Endothelial cell of umbilical vein (primary cell): ENCODE results near the gene CMTM7. TPM values are rescaled to one million over a fixed set of nuclear protein-coding genes. Genes with fewer than 3 reads are reported as not detected.

ENCODE experiments used
- BruUV-seq: library from RNA; stranded (reverse); fragments of 400-500 nt; replicated peaks from 2 replicates; lab custom pipeline; 2021; lab: Mats Ljungman, UMichigan
- CTCF ChIA-PET: fragments of 300-600, 350-600 bp; sonication (Branson Sonifier 250); formaldehyde crosslinking; loops from one replicate; lab custom pipeline; 2021; ENCODE audit warnings: antibody characterized with exemption, inconsistent platforms; lab: Charles Lee
- POLR2A ChIA-PET: fragments of 300-600, 350-600 bp; sonication (Branson Sonifier 250); formaldehyde crosslinking; loops from one replicate; lab custom pipeline; 2021; ENCODE audit warnings: antibody characterized with exemption, inconsistent platforms; lab: Charles Lee
- DNase-seq: peaks from one replicate; pipeline ENCODE4 v3.0.0-alpha.2; 2011; ENCODE audit warnings: low read depth, low spot score
- FAIRE-seq: peaks from 2 replicates; lab custom pipeline; 2011; peaks lifted over from hg19 to GRCh38; lab: Jason Lieb, UNC
- H2AFZ ChIP-seq: 2 replicates; pipeline ENCODE4 v1.6.0; 2012; ENCODE audit warnings: low read depth, low read length, control low read depth, inconsistent platforms
- H3K27ac ChIP-seq: 2 replicates; pipeline ENCODE4 v1.5.1; 2011; ENCODE audit warnings: low read depth, mild to moderate bottlenecking, control low read depth, low read length, moderate library complexity; ENCODE audit not compliant: insufficient read depth
- H3K27me3 ChIP-seq, 2 experiments: 2 replicates each; pipeline versions ENCODE4 v1.6.0 to v1.6.1; 2011; ENCODE audit warnings: low read length in 2 of 2, mixed read lengths in 1 of 2; ENCODE audit not compliant: control insufficient read depth in 2 of 2, insufficient read depth in 2 of 2
- H3K36me3 ChIP-seq, 2 experiments: 2 replicates in 1 of 2; 3 replicates in 1 of 2; pipeline ENCODE4 v1.5.1; 2011; ENCODE audit warnings: low read length in 2 of 2, mild to moderate bottlenecking in 1 of 2, moderate library complexity in 1 of 2; ENCODE audit not compliant: control insufficient read depth in 2 of 2, insufficient read depth in 2 of 2; ENCODE audit errors: extremely low read depth in 1 of 2
- H3K4me1 ChIP-seq: 3 replicates; pipeline ENCODE4 v1.5.1; 2011; ENCODE audit warnings: mild to moderate bottlenecking, low read length; ENCODE audit not compliant: control insufficient read depth, insufficient read depth; ENCODE audit errors: extremely low read depth
- H3K4me2 ChIP-seq: 2 replicates; pipeline ENCODE4 v1.6.1; 2011; ENCODE audit warnings: low read length, control low read depth, mixed read lengths; ENCODE audit not compliant: insufficient read depth
- H3K4me3 ChIP-seq, 3 experiments: fragments of 200-600 bp in 1 of 3; sonication (generic), shearing (Covaris generic) in 1 of 3; replicated peaks in 1 of 3; 2 replicates each; pipeline ENCODE4 v1.5.1; 2011 to 2016; ENCODE audit warnings: control low read depth in 3 of 3, low read length in 3 of 3, mild to moderate bottlenecking in 2 of 3, inconsistent platforms in 1 of 3, low read depth in 1 of 3, moderate library complexity in 1 of 3; ENCODE audit not compliant: insufficient read depth in 1 of 3
- H3K79me2 ChIP-seq: 2 replicates; pipeline ENCODE4 v1.6.0; 2012; ENCODE audit warnings: low read length, inconsistent platforms; ENCODE audit not compliant: control insufficient read depth, insufficient read depth
- H3K9ac ChIP-seq: replicated peaks from 2 replicates; pipeline ENCODE3; 2011; ENCODE audit warnings: low read length, control low read depth; ENCODE audit not compliant: insufficient read depth; ENCODE audit errors: extremely low read depth
- H3K9me1 ChIP-seq: replicated peaks from 3 replicates; pipeline ENCODE4 v1.6.0; 2011; ENCODE audit warnings: mild to moderate bottlenecking, low read length; ENCODE audit not compliant: control insufficient read depth, insufficient read depth; ENCODE audit errors: extremely low read depth
- H3K9me3 ChIP-seq: replicated peaks from 2 replicates; pipeline ENCODE4 v1.5.1; 2012; ENCODE audit warnings: low read length, inconsistent platforms; ENCODE audit not compliant: control insufficient read depth, insufficient read depth
- H4K20me1 ChIP-seq: replicated peaks from 2 replicates; pipeline ENCODE3; 2011; ENCODE audit warnings: mild to moderate bottlenecking, low read length; ENCODE audit not compliant: control insufficient read depth, insufficient read depth; ENCODE audit errors: extremely low read depth
- EZH2 ChIP-seq: IDR thresholded peaks from 2 replicates; pipeline ENCODE4 v1.6.1; 2012; ENCODE audit warnings: borderline replicate concordance, low read depth, mild to moderate bottlenecking, moderate library complexity, low read length, inconsistent platforms; ENCODE audit not compliant: severe bottlenecking
- FOS ChIP-seq: IDR thresholded peaks from 2 replicates; pipeline ENCODE4 v1.6.1; 2011; ENCODE audit warnings: mild to moderate bottlenecking, low read length, moderate library complexity, borderline replicate concordance; ENCODE audit not compliant: insufficient read depth
- GATA2 ChIP-seq: IDR thresholded peaks from 2 replicates; pipeline ENCODE4 v1.7.0; 2011; ENCODE audit warnings: low read depth, mild to moderate bottlenecking, moderate library complexity, mixed read lengths, low read length; ENCODE audit not compliant: insufficient read length, insufficient read depth
- JUN ChIP-seq: IDR thresholded peaks from 2 replicates; pipeline ENCODE4 v1.6.1; 2011; ENCODE audit warnings: borderline replicate concordance, low read depth; ENCODE audit not compliant: insufficient read length, insufficient read depth
- MAX ChIP-seq: IDR thresholded peaks from 2 replicates; pipeline ENCODE4 v1.6.1; 2011; ENCODE audit not compliant: insufficient read depth, insufficient read length
- MYC ChIP-seq: IDR thresholded peaks from one replicate; pipeline ENCODE4 v1.6.1; 2011; ENCODE audit warnings: mild to moderate bottlenecking, low read depth, low read length
- POLR2AphosphoS5 ChIP-seq: IDR thresholded peaks from 2 replicates; pipeline ENCODE4 v1.6.1; 2012; ENCODE audit warnings: low read depth, mild to moderate bottlenecking, control low read depth, low read length, moderate library complexity; ENCODE audit not compliant: insufficient read depth
- dilution Hi-C: fragments of 300-500 bp; cut with MboI; formaldehyde crosslinking; loops from one replicate; pipeline ENCODE4 v1.15.0; 2019; ENCODE audit warnings: low sequenced_read_pairs; ENCODE audit not compliant: extremely low pct_ligation_motif_present
- intact Hi-C: fragments of 100-400 bp; cut with micrococcal nuclease; formaldehyde crosslinking; loops from one replicate; pipeline ENCODE4 v1.10.0; 2022
- polyA plus RNA-seq, 4 experiments: library from polyadenylated mRNA; depleted of rRNA in 3 of 4; stranded (reverse) in 3 of 4; unstranded in 1 of 4; fragments of >200 nt; gene quantifications; 2 replicates each; pipeline versions ENCODE4 v1.2.1 to v1.2.3, GENCODE V29; 2011 to 2012; ENCODE audit warnings: missing spikeins in 1 of 4
- total RNA-seq: library from RNA; stranded (reverse); gene quantifications from 2 replicates; pipeline ENCODE4 v1.2.3, GENCODE V29; 2021

The CMTM7 gene
- total and polyA plus RNA-seq, 2 donors (not counting 3 experiments of a cell fraction or from before 2014, with no cell fraction given), result 44.7 to 88.5 TPM

DNA sequence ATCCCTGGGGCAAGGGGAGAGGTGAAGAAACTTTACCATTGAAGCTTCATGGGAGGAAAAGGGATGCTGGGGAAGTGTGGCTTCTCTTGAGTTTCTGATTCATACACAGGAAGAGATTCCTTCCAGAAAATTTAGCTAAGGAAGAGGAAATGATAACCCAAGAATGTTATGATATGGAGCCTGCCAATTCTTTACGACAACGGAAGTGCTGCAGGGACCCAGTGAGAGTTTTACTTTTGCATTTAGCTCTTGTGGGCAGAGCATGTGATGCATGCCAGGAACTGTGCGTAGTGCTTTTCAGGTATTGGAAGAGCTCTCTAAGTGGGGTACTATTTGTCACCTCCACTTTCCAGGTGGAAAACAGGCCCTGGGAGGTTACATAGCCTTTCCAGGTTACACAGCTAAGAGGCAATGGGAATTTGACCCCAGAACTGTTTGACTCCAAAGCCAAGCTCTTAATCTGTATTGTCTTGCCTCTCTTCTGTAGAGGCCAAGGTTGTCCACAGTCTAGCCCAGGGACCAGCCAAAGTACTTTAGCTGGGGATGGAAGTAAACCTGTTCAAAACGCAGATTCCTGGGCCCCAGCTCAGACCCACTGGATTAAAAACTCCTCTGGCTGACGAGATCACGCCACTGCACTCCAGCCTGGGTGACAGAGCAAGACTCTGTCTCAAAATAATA lies 23.0 kb downstream of the CMTM7 start:
- FAIRE-seq, result peak; percentile 90
- intact Hi-C loops, result loop anchor here (1.0 kb wide), 2 partner anchors 8 to 13 kb away; no protein-coding TSS in a partner anchor
- Histone ChIP-seq H3K79me2 (peaks cover 60% of the 10 kb centered on the region), H4K20me1 (no peaks in the 10 kb centered on the region), H2AFZ (no peak overlapping the region), H3K9me3 (no peaks in the 10 kb centered on the region), H3K4me2 (peak overlapping the region; percentile 55), H3K9ac (peak overlapping the region; percentile 46), H3K9me1 (no peaks in the 10 kb centered on the region), H3K27ac (peak overlapping the region; percentile 89), H3K27me3 (no peaks in the 10 kb centered on the region), H3K36me3 (no peaks in the 10 kb centered on the region), H3K4me1 (peaks cover 52% of the 10 kb centered on the region), H3K4me3 (no peak overlapping the region)
- dilution Hi-C loops, result no loop called here
- ChIA-PET CTCF (interaction anchor here (0.7 to 3.7 kb wide), 12 partner anchors 8 to 119 kb away, joined by 3 to 50 read pairs (median 4); no protein-coding TSS in a partner anchor), POLR2A (interaction anchor here (0.7 to 0.8 kb wide), 3 partner anchors 10 to 55 kb away, joined by 3 to 4 read pairs (median 3); no protein-coding TSS in a partner anchor)
- DNase-seq, result peak; percentile 94
- TF ChIP-seq POLR2AphosphoS5, result peak; percentile 90
- TF ChIP-seq MAX, result peak; percentile 47
- peak; percentile 84 for TF ChIP-seq FOS
- TF ChIP-seq MYC, result no peak
- peak; percentile 80 for TF ChIP-seq JUN
- peak; percentile 75 for TF ChIP-seq GATA2
- TF ChIP-seq EZH2, result no peak
- TSS peak; percentile 65 for BruUV-seq
